Mesodermal cell (in vitro differentiated cells): ENCODE measurements around the gene DNAL4.

Experiments used
- H3K27ac ChIP-seq: 2 replicates; pipeline ENCODE4 v1.7.0; 2013; ENCODE audit warnings: mild to moderate bottlenecking, low read depth, low read length, moderate library complexity; ENCODE audit not compliant: severe bottlenecking
- H3K36me3 ChIP-seq: 2 replicates; pipeline ENCODE4 v1.7.1; 2013; ENCODE audit warnings: mild to moderate bottlenecking, low read length, moderate library complexity; ENCODE audit not compliant: control insufficient read depth, insufficient read depth
- H3K4me1 ChIP-seq: one replicate; pipeline ENCODE4 v1.7.1; 2013; ENCODE audit warnings: mild to moderate bottlenecking, low read length; ENCODE audit not compliant: insufficient read depth, control insufficient read depth, poor library complexity, severe bottlenecking
- H3K4me3 ChIP-seq: 2 replicates; pipeline ENCODE4 v1.7.0; 2013; ENCODE audit warnings: low read length, control low read depth, mild to moderate bottlenecking; ENCODE audit not compliant: insufficient read depth, poor library complexity, severe bottlenecking; ENCODE audit errors: extremely low read depth
- H3K9me3 ChIP-seq: 2 replicates; pipeline ENCODE4 v1.7.1; 2013; ENCODE audit warnings: mild to moderate bottlenecking, low read length, moderate library complexity; ENCODE audit not compliant: control insufficient read depth
- WGBS, 2 experiments: methylation state at CpG; one replicate each; pipeline ENCODE4 v1.1.5; 2013; ENCODE audit warnings: missing lambda C conversion rate in 2 of 2; ENCODE audit not compliant: insufficient coverage in 2 of 2; 5-methylcytosine and 5-hydroxymethylcytosine counted together

Gene DNAL4

DNA sequence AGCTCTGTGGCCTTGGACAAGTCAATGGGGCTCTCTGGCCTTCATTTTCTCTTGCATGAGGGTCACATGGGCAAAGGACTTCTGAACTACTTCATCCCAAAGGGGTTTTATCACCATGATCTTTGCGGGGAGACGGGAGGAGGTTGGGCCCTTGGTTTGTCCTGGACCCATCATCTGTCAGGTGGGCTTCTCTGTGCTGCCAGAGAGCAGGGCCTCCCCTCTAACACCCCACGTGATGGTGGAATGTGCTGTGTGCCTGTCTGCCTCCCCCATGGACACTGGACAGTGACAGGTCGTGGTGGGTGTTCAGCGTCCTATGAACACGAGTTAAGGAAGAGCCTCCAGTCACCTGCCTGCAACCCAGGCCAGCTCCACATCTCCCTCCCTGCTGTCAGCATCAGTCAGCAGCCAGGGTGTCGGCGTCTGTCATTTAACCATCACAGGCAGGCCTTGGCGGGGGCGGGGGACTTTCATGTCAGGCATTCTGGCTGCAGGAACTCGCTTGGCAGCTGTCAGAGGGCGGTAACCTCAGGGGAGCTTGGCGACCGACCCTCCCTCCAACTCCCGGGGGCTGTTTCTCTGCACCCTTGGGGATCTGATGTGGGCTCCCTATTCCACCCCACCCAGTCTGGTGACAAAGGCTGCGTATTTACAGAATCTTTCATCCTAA, 35.5 kb downstream of the DNAL4 start:
- peaks cover 4% of the 10 kb centered on the region for H3K36me3 ChIP-seq
- H3K4me3 ChIP-seq = no peak overlapping the region
- no peak overlapping the region for H3K27ac ChIP-seq
- no peaks in the 10 kb centered on the region for H3K9me3 ChIP-seq
- peaks cover 26% of the 10 kb centered on the region for H3K4me1 ChIP-seq
- WGBS, 2 experiments = 82% methylated on average over 13 of the region's 16 CpGs

DNA sequence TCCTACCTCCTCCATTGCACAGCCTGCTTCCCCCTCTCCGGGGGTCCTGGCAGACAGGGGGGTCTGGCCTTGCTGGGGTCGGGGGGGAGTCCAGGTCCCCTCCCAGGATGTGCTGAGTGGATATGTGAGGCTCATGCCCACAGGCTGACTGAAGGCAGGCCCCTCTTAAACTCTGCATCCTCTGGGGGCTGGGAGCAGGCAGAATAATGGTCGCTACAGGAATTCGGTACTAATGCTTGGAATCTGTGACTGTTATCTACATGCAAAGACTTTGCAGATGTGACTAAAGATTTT, 36.5 kb downstream of the DNAL4 start:
- H3K4me1 ChIP-seq = peaks cover 26% of the 10 kb centered on the region
- H3K4me3 ChIP-seq = no peak overlapping the region
- H3K9me3 ChIP-seq = no peaks in the 10 kb centered on the region
- WGBS, 2 experiments = 86 to 93% methylated on average over 2 of the region's 4 CpGs
- H3K36me3 ChIP-seq = peaks cover 10% of the 10 kb centered on the region
- no peak overlapping the region for H3K27ac ChIP-seq

DNA sequence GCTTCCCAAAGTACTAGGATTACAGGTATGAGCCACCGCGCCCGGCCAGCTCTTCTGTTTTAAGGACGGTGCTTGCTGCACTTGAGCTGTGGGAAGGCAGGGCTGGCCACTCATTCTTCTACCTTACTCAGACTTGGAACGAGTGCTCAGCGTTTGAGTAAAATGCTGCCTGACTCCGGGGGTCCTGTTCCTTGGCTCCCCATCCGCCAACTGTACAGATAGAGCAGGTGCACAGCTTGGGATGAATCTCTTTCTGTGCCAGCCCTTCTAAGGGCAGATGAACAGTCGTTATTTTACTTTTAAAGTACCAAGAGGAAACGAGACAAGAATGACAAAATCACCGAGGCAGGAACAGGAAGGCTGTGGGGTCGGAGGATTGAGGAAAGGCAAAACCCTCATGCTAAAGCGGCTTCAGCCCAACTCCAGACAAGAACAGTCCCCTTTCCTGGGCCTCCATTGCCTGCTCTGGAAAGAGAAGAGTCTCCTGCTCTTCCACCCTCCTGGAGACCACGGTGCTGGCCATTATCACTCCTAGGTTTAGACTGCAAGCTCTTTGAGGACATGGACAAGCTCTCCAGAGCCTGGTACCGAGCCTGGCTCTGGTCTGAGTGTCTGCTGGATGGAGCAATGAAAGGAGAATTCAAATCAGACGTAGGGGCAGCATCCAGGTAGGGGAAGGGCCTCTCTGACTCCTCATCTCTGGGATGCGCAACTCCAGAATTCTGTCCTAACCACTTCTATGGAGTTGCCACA, 37.1 kb downstream of the DNAL4 start:
- WGBS, 2 experiments = 81 to 88% methylated on average over 13 to 15 of the region's 17 CpGs
- peak overlapping the region; percentile 63 for H3K4me3 ChIP-seq
- H3K36me3 ChIP-seq = peaks cover 15% of the 10 kb centered on the region
- H3K9me3 ChIP-seq = no peaks in the 10 kb centered on the region
- no peak overlapping the region for H3K27ac ChIP-seq
- H3K4me1 ChIP-seq = peaks cover 26% of the 10 kb centered on the region

DNA sequence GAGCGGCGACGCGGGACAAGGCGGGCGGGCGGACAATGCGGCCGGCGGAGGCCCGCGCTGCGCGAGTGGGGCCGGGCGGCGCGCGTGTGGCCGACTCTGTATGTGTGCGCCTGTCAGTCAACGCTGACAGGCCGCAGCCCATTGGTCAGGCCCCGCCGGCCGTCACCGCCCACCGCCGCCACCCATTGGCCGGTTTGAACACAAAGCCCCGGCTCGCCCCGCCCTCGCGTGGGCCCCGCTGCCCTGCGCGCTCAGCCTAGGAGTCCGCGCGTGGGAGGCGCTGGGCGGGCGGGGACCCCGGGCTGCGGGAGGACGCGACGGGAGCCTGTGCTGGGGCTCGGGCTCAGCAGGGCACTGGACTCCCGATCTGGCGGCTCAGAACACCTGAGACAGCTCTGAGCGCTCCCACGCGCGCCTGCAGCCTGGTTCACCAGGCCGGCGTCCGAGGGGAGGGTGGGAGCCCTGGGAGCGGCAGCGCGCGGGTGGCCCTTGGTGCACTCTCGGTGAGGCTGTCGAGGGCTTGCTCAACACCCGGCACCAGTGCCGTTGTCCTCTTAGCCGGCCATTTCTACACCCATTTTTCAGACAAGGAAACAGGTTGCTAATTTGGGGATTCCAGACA, 37.9 kb downstream of the DNAL4 start, which contains the start of gene SUN2:
SUN2 (minus strand) TSS at position 88 of the 622 bp plus-strand sequence. CDS start 3,370 bp downstream, outside the sequence.
- H3K4me1 ChIP-seq = peaks cover 26% of the 10 kb centered on the region
- H3K27ac ChIP-seq = peak within 1 kb of the TSS; percentile 84
- peak within 1 kb of the TSS; percentile 63 for H3K4me3 ChIP-seq
- 3% methylated on average over 43 to 61 of the region's 68 CpGs for WGBS, 2 experiments
- H3K36me3 ChIP-seq = peaks cover 24% of the 10 kb centered on the region
- no peaks in the 10 kb centered on the region for H3K9me3 ChIP-seq

DNA sequence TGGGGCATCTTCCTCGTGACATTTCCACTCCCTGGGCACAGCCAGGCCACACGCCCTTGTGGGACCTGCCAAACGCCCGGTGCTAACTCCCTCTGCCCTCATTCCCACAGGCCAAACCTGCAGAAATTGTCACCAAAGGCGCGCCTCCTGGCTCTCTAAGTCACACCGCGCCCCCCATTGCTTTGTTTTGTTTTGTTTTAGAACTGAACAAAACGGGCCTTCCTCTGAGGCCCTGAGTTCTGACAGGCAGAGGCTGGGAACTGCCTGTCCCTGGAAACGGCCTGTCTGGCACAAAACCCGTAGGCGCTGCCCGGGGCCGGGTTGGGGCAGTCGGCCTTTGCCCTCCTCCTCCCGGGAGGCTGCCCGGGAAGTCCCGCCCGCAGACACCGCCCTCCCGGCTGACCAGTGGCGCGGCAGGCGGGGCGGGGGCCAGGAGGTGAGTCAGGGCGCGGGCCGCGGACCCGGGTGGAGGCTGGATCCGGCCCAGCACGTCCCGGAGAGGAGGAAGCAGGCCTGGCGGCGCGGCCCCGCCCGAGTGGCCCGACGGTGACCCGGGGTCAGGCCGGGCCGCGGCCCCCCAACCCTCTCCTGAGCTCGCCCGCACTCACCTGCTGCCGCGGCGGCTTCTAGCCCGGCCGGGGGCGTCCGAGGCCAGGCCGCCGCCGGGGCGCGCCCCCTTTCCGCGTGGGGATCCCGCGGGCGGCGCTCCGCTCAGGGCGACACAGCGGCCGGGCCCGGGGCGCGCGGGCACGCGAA, 38.6 kb downstream of the DNAL4 start:
- Histone ChIP-seq H3K9me3 (no peaks in the 10 kb centered on the region), H3K4me1 (peaks cover 26% of the 10 kb centered on the region), H3K36me3 (peaks cover 30% of the 10 kb centered on the region), H3K27ac (peak overlapping the region; percentile 84), H3K4me3 (peak overlapping the region; percentile 63)
- WGBS, 2 experiments = 0 to 1% methylated on average over 52 to 62 of the region's 74 CpGs

DNA sequence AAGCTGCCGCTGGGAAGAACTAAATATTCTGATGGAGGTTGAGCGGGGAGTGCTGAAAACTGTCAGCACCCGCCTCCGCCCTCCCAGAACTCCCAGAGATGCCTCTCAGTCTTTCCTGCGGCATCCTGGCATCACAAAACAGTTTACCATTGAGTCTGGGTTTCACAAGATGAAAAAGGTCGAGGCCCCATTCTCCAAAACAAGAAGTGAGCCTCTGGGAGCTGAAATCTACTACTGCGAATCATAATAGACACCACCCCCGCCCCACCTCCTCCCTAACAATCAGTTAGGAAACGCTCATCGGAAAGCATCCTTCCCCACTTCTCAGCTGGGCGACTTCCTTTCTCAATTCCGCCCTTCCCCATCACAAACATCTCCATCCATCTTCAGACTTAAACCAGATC, 39.2 kb downstream of the DNAL4 start:
- H3K27ac ChIP-seq = peak overlapping the region; percentile 84

DNA sequence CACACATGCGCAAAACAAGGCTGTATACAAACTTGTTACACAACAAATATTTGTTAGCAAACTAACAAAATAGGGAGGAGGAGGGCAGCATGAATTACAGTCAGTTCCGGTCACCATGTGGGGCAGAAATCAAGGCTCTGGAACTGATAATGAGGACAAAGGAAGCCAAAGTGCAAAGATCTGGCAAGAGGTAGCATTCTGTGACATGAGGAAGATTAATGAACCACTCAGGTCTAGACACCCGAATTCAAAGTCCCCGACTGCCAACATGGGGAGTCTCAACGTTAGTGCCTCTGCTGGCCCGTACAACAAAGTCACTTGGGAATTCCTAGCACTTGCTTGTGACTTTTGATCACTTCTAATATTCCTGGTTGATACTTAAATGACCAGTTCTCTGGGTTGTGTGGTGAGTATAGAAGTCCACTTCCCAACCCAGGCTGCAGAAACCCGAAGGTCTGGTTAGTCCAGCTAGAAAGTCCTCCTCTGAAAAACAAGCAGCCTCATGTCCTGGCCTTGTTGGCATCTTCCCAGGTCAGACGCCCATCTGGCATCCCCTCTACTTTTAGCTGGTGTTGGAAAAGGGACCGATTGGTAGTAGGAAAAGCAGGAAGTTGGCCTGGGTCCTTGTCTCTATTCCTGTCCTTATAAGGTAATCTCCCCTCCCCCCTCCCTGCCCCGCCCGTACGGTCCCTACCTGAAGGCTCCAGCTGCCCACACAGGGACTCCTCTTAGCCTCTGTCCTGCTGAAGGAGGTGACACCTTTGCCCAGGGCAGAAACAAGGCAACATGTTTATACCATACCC, 39.8 kb downstream of the DNAL4 start:
- Histone ChIP-seq H3K4me3 (peak overlapping the region; percentile 63), H3K36me3 (peaks cover 42% of the 10 kb centered on the region), H3K9me3 (no peaks in the 10 kb centered on the region), H3K4me1 (peaks cover 26% of the 10 kb centered on the region), H3K27ac (peak overlapping the region; percentile 26)
- 58 to 72% methylated on average over 4 to 7 of the region's 12 CpGs for WGBS, 2 experiments

More for the DNA sequence above, 39.2 kb downstream of the DNAL4 start:
- Histone ChIP-seq H3K9me3 (no peaks in the 10 kb centered on the region), H3K36me3 (peaks cover 36% of the 10 kb centered on the region), H3K4me1 (peaks cover 26% of the 10 kb centered on the region), H3K4me3 (peak overlapping the region; percentile 63)
- 9 to 10% methylated on average over 10 of the region's 12 CpGs for WGBS, 2 experiments

DNA sequence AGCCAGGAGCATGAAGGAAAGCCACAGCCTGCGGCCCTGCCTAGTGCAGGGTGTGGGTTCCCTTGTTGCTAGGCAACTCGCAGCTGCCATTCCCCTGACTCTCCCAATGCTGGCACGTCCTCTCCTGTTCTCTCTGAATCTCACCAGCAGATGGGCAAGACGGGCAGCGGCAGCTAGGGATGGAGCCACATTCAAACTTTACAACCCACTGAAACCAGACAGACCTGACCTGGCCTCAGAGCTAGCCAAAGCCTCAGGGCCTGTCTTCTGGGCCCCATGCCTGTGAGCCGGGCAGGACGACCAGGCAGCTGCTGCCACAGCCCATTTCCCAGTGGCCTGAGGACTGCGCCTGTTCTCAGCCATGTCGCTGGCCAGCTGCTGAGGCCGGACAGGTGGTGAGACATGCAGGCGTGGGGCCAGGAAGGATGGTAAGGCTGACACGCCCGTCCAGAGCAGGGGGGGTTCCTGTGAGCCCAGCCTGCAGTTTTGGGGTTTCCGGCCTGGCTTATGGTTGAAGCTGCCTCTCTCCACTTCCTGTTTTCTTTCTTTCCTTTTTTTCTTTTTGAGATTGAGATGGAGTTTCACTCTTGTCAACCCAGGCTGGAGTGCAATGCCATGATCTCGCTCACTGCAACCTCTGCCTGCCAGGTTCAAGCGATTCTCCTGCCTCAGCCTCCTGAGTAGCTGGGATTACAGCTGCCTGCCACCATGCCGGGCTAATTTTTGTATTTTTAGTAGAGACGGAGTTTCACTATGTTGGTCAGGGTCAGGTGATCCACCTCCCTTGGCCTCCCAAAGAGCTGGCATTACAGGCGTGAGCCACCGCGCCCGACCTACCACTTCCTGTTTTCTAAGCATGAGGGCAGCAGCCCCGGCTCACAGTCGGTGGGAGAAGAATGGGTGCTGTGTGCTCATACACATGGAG, 42.3 kb downstream of the DNAL4 start:
- no peak overlapping the region for H3K27ac ChIP-seq
- WGBS, 2 experiments = 85 to 92% methylated on average over 21 to 23 of the region's 24 CpGs
- peaks cover 9% of the 10 kb centered on the region for H3K4me1 ChIP-seq
- peaks cover 65% of the 10 kb centered on the region for H3K36me3 ChIP-seq
- H3K9me3 ChIP-seq = no peaks in the 10 kb centered on the region
- H3K4me3 ChIP-seq = no peak overlapping the region

DNA sequence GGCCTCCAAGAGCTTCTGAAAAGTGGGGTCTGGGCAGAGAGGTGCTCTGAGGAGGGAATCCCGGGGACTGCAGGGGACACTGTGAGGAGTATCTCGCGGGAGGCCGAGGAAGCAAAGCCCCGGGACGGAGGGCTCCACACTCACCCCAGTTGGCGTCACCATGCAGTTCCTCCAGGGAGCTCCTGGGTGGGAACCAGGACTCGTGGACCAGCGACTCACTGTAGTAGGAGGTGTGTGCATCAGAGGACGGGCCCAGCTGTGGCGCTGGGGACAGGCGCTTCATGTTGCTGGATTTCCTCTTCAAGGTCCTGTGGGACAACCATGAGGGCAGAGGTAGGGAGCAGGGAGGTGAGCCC, 42.9 kb downstream of the DNAL4 start:
- peaks cover 5% of the 10 kb centered on the region for H3K4me1 ChIP-seq
- H3K36me3 ChIP-seq = peaks cover 71% of the 10 kb centered on the region
- H3K4me3 ChIP-seq = no peak overlapping the region
- WGBS, 2 experiments = 97% methylated on average over 10 to 11 of the region's 12 CpGs
- no peaks in the 10 kb centered on the region for H3K9me3 ChIP-seq
- no peak overlapping the region for H3K27ac ChIP-seq
